ENCODE results near the gene ANKMY1.

ANKMY1 gene

GRCh38 chr2:240579071-240579762 lies 21.4 kb upstream of the ANKMY1 start:
- DNase-seq = no peak

GRCh38 chr2:240578488-240578887 lies 20.7 kb upstream of the ANKMY1 start:
- DNase-seq = no peak

GRCh38 chr2:240578110-240578450 lies 20.3 kb upstream of the ANKMY1 start:
- DNase-seq = no peak

- no peak for DNase-seq
Measured at GRCh38 chr2:240577281-240578109, 19.7 kb upstream of the ANKMY1 start.

- no peak for DNase-seq
Measured at GRCh38 chr2:240576436-240577205, 18.8 kb upstream of the ANKMY1 start.

GRCh38 chr2:240576036-240576435 lies 18.2 kb upstream of the ANKMY1 start:
- no peak for DNase-seq

GRCh38 chr2:240575101-240575965 lies 17.5 kb upstream of the ANKMY1 start:
- no peak for DNase-seq

- no peak for DNase-seq
Measured at GRCh38 chr2:240574386-240575100, 16.8 kb upstream of the ANKMY1 start.

GRCh38 chr2:240573516-240574385 lies 16.0 kb upstream of the ANKMY1 start:
- no peak for DNase-seq

- no peak for DNase-seq
Measured at GRCh38 chr2:240573071-240573515, 15.3 kb upstream of the ANKMY1 start.

GRCh38 chr2:240572141-240573031 lies 14.6 kb upstream of the ANKMY1 start:
- DNase-seq = no peak

GRCh38 chr2:240571314-240571973 lies 13.7 kb upstream of the ANKMY1 start:
- no peak for DNase-seq

GRCh38 chr2:240570531-240571313 lies 12.9 kb upstream of the ANKMY1 start:
- no peak for DNase-seq

- DNase-seq = no peak
Measured at GRCh38 chr2:240569998-240570530, 12.3 kb upstream of the ANKMY1 start.

GRCh38 chr2:240569523-240569997 lies 11.8 kb upstream of the ANKMY1 start:
- DNase-seq = no peak

- DNase-seq = no peak
Measured at GRCh38 chr2:240568678-240569522, 11.1 kb upstream of the ANKMY1 start.

Measured in NCI-H2227 treated with DMSO at 0.1 percent for 48 hours (cell line).